Gastrocnemius medialis (tissue), 4 donors: ENCODE data around the gene PRMT1. TPM values are rescaled to one million over a fixed set of nuclear protein-coding genes. Genes with fewer than 3 reads are reported as not detected.

Source experiments
- ATAC-seq, 2 donors: fragments of 150-250 bp; one replicate each; pipeline ENCODE4 v1.9.1; 2016
- DNase-seq, 2 donors: peaks; one replicate each; pipeline ENCODE4 v3.0.0-alpha.2; 2019
- H3K27ac ChIP-seq, 4 donors: fragments of 200-600 bp; sonication (generic); 1 replicate in 1 of 4; 2 replicates in 3 of 4; pipeline ENCODE4 v1.5.1; 2016 to 2018; ENCODE audit warnings: mild to moderate bottlenecking in 2 of 4, moderate library complexity in 1 of 4
- H3K27me3 ChIP-seq, 3 donors: fragments of 200-600 bp; sonication (generic) in 2 of 3; 1 replicate in 1 of 3; 2 replicates in 2 of 3; pipeline versions ENCODE4 v1.5.1 to v1.6.0; 2016 to 2019; ENCODE audit warnings: mild to moderate bottlenecking in 1 of 3, moderate library complexity in 1 of 3
- H3K36me3 ChIP-seq, 2 donors: fragments of 200-600 bp; sonication (generic) in 1 of 2; one replicate each; pipeline ENCODE4 v1.5.1; 2017 to 2018
- H3K4me1 ChIP-seq, 2 donors: fragments of 200-600 bp; sonication (generic) in 1 of 2; one replicate each; pipeline ENCODE4 v1.5.1; 2016 to 2017; ENCODE audit warnings: mild to moderate bottlenecking in 2 of 2
- H3K4me3 ChIP-seq, 4 donors: fragments of 200-600 bp; sonication (generic) in 3 of 4; 1 replicate in 1 of 4; 2 replicates in 3 of 4; pipeline ENCODE4 v1.5.1; 2016 to 2019; ENCODE audit warnings: mild to moderate bottlenecking in 2 of 4
- H3K9me3 ChIP-seq, 3 donors: fragments of 200-600 bp; sonication (generic) in 2 of 3; 1 replicate in 1 of 3; 2 replicates in 2 of 3; pipeline ENCODE4 v1.5.1; 2016 to 2019
- POLR2A ChIP-seq, 2 donors: fragments of 450-650 bp; IDR thresholded peaks; one replicate each; pipeline ENCODE4 v1.6.1; 2017; ENCODE audit warnings: antibody characterized with exemption in 2 of 2, mild to moderate bottlenecking in 2 of 2, moderate library complexity in 2 of 2
- in situ Hi-C, 4 donors: fragments of 200-750 bp; cut with MboI; loops; one replicate each; pipeline versions ENCODE4 v1.15.0 to v1.8.0; 2017; ENCODE audit warnings: low sequenced_read_pairs in 4 of 4
- intact Hi-C: fragments of 100-400 bp; cut with DNase I; formaldehyde crosslinking; loops from one replicate; pipeline ENCODE4 v1.15.1; 2023; ENCODE audit warnings: low total_unique reads
- total RNA-seq, 4 donors: library from RNA; depleted of rRNA; stranded (reverse); fragments of >200 nt; gene quantifications; one replicate each; pipeline versions ENCODE4 v1.1.0 to v1.2.3, GENCODE V29; 2016
- TF ChIP-seq, protein P1 (sequence below), 5 experiments: fragments of 450-650 bp in 3 of 5; fragments of 200-600 bp in 2 of 5; sonication (generic) in 2 of 5; IDR thresholded peaks in 4 of 5; conservative IDR thresholded peaks in 1 of 5; 1 replicate in 4 of 5; 2 replicates in 1 of 5; pipeline ENCODE4 v1.5.1; 2016 to 2019; ENCODE audit warnings: antibody characterized with exemption in 5 of 5, mild to moderate bottlenecking in 3 of 5, moderate library complexity in 3 of 5

PRMT1 gene
- total RNA-seq, 4 donors from 2014 or later, result 190 to 242 (median 229) TPM

- no peak for ATAC-seq
- intact Hi-C loops, result no loop called here
- H3K4me1 ChIP-seq, result peaks cover 10 to 14% of the 10 kb centered on the region in 2 donors
Measured at GRCh38 chr19:49691243-49692146, 14.4 kb downstream of the PRMT1 start.

GRCh38 chr19:49692147-49692506 lies 15.1 kb downstream of the PRMT1 start:
- no peak for ATAC-seq
- Histone ChIP-seq H3K4me3 (no peak overlapping the region), H3K27ac (no peak overlapping the region), H3K27me3 (peaks cover 3 to 17% (median 13%) of the 10 kb centered on the region in 3 donors), H3K9me3 (no peaks in the 10 kb centered on the region), H3K36me3 (peaks cover 0 to 6% of the 10 kb centered on the region in 2 donors), H3K4me1 (peaks cover 10 to 14% of the 10 kb centered on the region in 2 donors)
- intact Hi-C loops, result no loop called here
- in situ Hi-C loops, result no loop called here
- TF ChIP-seq POLR2A (IDR thresholded peaks at IDR 0.05), result no peak
- TF ChIP-seq, protein P1, sequence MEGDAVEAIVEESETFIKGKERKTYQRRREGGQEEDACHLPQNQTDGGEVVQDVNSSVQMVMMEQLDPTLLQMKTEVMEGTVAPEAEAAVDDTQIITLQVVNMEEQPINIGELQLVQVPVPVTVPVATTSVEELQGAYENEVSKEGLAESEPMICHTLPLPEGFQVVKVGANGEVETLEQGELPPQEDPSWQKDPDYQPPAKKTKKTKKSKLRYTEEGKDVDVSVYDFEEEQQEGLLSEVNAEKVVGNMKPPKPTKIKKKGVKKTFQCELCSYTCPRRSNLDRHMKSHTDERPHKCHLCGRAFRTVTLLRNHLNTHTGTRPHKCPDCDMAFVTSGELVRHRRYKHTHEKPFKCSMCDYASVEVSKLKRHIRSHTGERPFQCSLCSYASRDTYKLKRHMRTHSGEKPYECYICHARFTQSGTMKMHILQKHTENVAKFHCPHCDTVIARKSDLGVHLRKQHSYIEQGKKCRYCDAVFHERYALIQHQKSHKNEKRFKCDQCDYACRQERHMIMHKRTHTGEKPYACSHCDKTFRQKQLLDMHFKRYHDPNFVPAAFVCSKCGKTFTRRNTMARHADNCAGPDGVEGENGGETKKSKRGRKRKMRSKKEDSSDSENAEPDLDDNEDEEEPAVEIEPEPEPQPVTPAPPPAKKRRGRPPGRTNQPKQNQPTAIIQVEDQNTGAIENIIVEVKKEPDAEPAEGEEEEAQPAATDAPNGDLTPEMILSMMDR (IDR thresholded peaks at IDR 0.05 in 4 of 5, conservative IDR thresholded peaks at IDR 0.05 in 1 of 5), result no peak
- DNase-seq, result no peak

More at GRCh38 chr19:49691243-49692146, 14.4 kb downstream of the PRMT1 start:
- H3K36me3 ChIP-seq, result peaks cover 0 to 6% of the 10 kb centered on the region in 2 donors
- peak overlapping the region; percentile 50 to 59 (median 54) for H3K4me3 ChIP-seq
- no peak for TF ChIP-seq POLR2A (IDR thresholded peaks at IDR 0.05)
- TF ChIP-seq, protein P1 (IDR thresholded peaks at IDR 0.05 in 4 of 5, conservative IDR thresholded peaks at IDR 0.05 in 1 of 5), result no peak
- H3K9me3 ChIP-seq, result no peaks in the 10 kb centered on the region
- DNase-seq, result no peak
- in situ Hi-C loops, result no loop called here
- H3K27me3 ChIP-seq, result peaks cover 3 to 17% (median 13%) of the 10 kb centered on the region in 3 donors
- peak overlapping the region in 1 of 4 donors; percentile 72 for H3K27ac ChIP-seq

- H3K4me3 ChIP-seq, result no peak overlapping the region
- H3K4me1 ChIP-seq, result peaks cover 0 to 6% of the 10 kb centered on the region in 2 donors
- peaks cover 0 to 6% (median 2%) of the 10 kb centered on the region in 3 donors for H3K27me3 ChIP-seq
- no peaks in the 10 kb centered on the region for H3K36me3 ChIP-seq
- no peak for ATAC-seq
- no peak for DNase-seq
- TF ChIP-seq, protein P1 (IDR thresholded peaks at IDR 0.05 in 4 of 5, conservative IDR thresholded peaks at IDR 0.05 in 1 of 5), result no peak
- no peaks in the 10 kb centered on the region for H3K9me3 ChIP-seq
- intact Hi-C loops (no loop called here), in situ Hi-C loops (no loop called here)
- no peak overlapping the region for H3K27ac ChIP-seq
Measured at GRCh38 chr19:49696115-49696514, 19.0 kb downstream of the PRMT1 start.

GRCh38 chr19:49696865-49697264 lies 19.8 kb downstream of the PRMT1 start:
- TF ChIP-seq POLR2A (IDR thresholded peaks at IDR 0.05), result no peak
- TF ChIP-seq, protein P1 (IDR thresholded peaks at IDR 0.05 in 4 of 5, conservative IDR thresholded peaks at IDR 0.05 in 1 of 5), result no peak
- peaks cover 0 to 5% (median 0%) of the 10 kb centered on the region in 3 donors for H3K27me3 ChIP-seq
- ATAC-seq (no peak), DNase-seq (no peak)
- in situ Hi-C loops, result no loop called here
- H3K27ac ChIP-seq, result no peak overlapping the region
- no peaks in the 10 kb centered on the region for H3K4me1 ChIP-seq
- H3K9me3 ChIP-seq, result no peaks in the 10 kb centered on the region
- intact Hi-C loops, result no loop called here
- H3K4me3 ChIP-seq, result no peak overlapping the region
- no peaks in the 10 kb centered on the region for H3K36me3 ChIP-seq
